IMR-90 (cell line): Measurements from ENCODE around the gene WDR53. TPM values are rescaled to one million over a fixed set of nuclear protein-coding genes. Genes with fewer than 3 reads are reported as not detected.

Experiments
- ATAC-seq: fragments of 200-7000 bp; cut with Tn5 transposase; 2 replicates; pipeline ENCODE4 v1.9.1; 2020; ENCODE audit warnings: low read depth, mild to moderate bottlenecking, moderate library complexity
- BruUV-seq: library from RNA; stranded (reverse); fragments of 400-500 nt; replicated peaks from 2 replicates; lab custom pipeline; 2021; lab: Mats Ljungman, UMichigan
- CTCF ChIA-PET: fragments of 300-600 bp; formaldehyde crosslinking; extraction: SDS; loops from one replicate; lab custom pipeline; 2021; ENCODE audit warnings: antibody characterized with exemption; lab: Yijun Ruan, JAX
- POLR2A ChIA-PET: fragments of 300-600 bp; sonication (Branson Sonifier 250); formaldehyde crosslinking; loops from one replicate; lab custom pipeline; 2022; ENCODE audit warnings: antibody characterized with exemption; ENCODE audit not compliant: unreplicated experiment; lab: Charles Lee
- DNase-seq: peaks from one replicate; pipeline ENCODE4 v3.0.0; 2013
- H2AFZ ChIP-seq: replicated peaks from 2 replicates; pipeline ENCODE3; 2013; ENCODE audit warnings: low read length, mild to moderate bottlenecking; ENCODE audit not compliant: poor library complexity
- H2AK5ac ChIP-seq: 2 replicates; pipeline ENCODE4 v1.6.1; 2013; ENCODE audit warnings: low read depth, low read length, inconsistent platforms
- H2AK9ac ChIP-seq: replicated peaks from 2 replicates; pipeline ENCODE3; 2013; ENCODE audit warnings: mild to moderate bottlenecking, low read depth, low read length, moderate library complexity; ENCODE audit not compliant: poor library complexity
- H2BK120ac ChIP-seq: 2 replicates; pipeline ENCODE4 v1.6.1; 2013; ENCODE audit warnings: low read depth, low read length, inconsistent platforms
- H2BK15ac ChIP-seq: 3 replicates; pipeline ENCODE4 v1.6.1; 2013; ENCODE audit warnings: low read depth, low read length, inconsistent platforms
- H2BK20ac ChIP-seq: 2 replicates; pipeline ENCODE4 v1.6.1; 2013; ENCODE audit warnings: low read depth, mild to moderate bottlenecking, inconsistent platforms, low read length, moderate library complexity
- H2BK5ac ChIP-seq: 2 replicates; pipeline ENCODE4 v1.6.1; 2013; ENCODE audit warnings: mild to moderate bottlenecking, low read depth, low read length, inconsistent platforms; ENCODE audit not compliant: poor library complexity, severe bottlenecking
- H3K14ac ChIP-seq: replicated peaks from 2 replicates; pipeline ENCODE4 v1.6.1; 2013; ENCODE audit warnings: low read depth, low read length, inconsistent platforms
- H3K18ac ChIP-seq: 2 replicates; pipeline ENCODE4 v1.6.1; 2013; ENCODE audit warnings: low read depth, low read length, control low read depth
- H3K23ac ChIP-seq: 2 replicates; pipeline ENCODE4 v1.6.1; 2013; ENCODE audit warnings: low read depth, low read length, inconsistent platforms
- H3K27ac ChIP-seq: 2 replicates; pipeline ENCODE4 v1.5.1; 2013; ENCODE audit warnings: mild to moderate bottlenecking, control low read depth, low read length; ENCODE audit not compliant: insufficient read depth
- H3K27me3 ChIP-seq: 2 replicates; pipeline ENCODE4 v1.6.1; 2013; ENCODE audit warnings: low read length; ENCODE audit not compliant: control insufficient read depth, insufficient read depth
- H3K36me3 ChIP-seq: 2 replicates; pipeline ENCODE4 v1.6.1; 2013; ENCODE audit warnings: low read length, mixed read lengths; ENCODE audit not compliant: control insufficient read depth, insufficient read depth
- H3K4ac ChIP-seq: 2 replicates; pipeline ENCODE4 v1.6.1; 2013; ENCODE audit warnings: low read depth, low read length, inconsistent platforms
- H3K4me1 ChIP-seq: 2 replicates; pipeline ENCODE4 v1.6.1; 2013; ENCODE audit warnings: low read length, mixed read lengths; ENCODE audit not compliant: control insufficient read depth, insufficient read depth
- H3K4me2 ChIP-seq: 2 replicates; pipeline ENCODE4 v1.6.1; 2013; ENCODE audit warnings: low read depth, mild to moderate bottlenecking, control low read depth, low read length, moderate library complexity
- H3K4me3 ChIP-seq: 2 replicates; pipeline ENCODE4 v1.5.1; 2013; ENCODE audit warnings: low read depth, mild to moderate bottlenecking, control low read depth, low read length, moderate library complexity; ENCODE audit not compliant: insufficient read depth
- H3K56ac ChIP-seq: 2 replicates; pipeline ENCODE4 v1.6.1; 2013; ENCODE audit warnings: low read length, inconsistent platforms; ENCODE audit not compliant: insufficient read depth; ENCODE audit errors: extremely low read depth
- H3K79me1 ChIP-seq, 2 experiments: 2 replicates each; pipeline ENCODE4 v1.6.1; 2013; ENCODE audit warnings: low read length in 2 of 2, inconsistent platforms in 1 of 2, low read depth in 1 of 2
- H3K9ac ChIP-seq: 2 replicates; pipeline ENCODE4 v1.6.1; 2013; ENCODE audit warnings: low read depth, low read length, control low read depth
- H3K9me1 ChIP-seq: 2 replicates; pipeline ENCODE4 v1.6.1; 2013; ENCODE audit warnings: low read length, inconsistent platforms; ENCODE audit not compliant: insufficient read depth
- H3K9me3 ChIP-seq: 2 replicates; pipeline ENCODE4 v1.6.1; 2013; ENCODE audit warnings: low read length; ENCODE audit not compliant: control insufficient read depth, insufficient read depth
- H4K20me1 ChIP-seq: 2 replicates; pipeline ENCODE4 v1.6.1; 2013; ENCODE audit warnings: low read length, inconsistent platforms; ENCODE audit not compliant: insufficient read depth
- H4K5ac ChIP-seq: 2 replicates; pipeline ENCODE4 v1.6.1; 2013; ENCODE audit warnings: mild to moderate bottlenecking, low read depth, low read length, control low read depth
- H4K8ac ChIP-seq, 2 experiments: 2 replicates each; pipeline ENCODE4 v1.6.1; 2013; ENCODE audit warnings: low read depth in 2 of 2, low read length in 2 of 2, control low read depth in 1 of 2, inconsistent platforms in 1 of 2
- H4K91ac ChIP-seq: 2 replicates; pipeline ENCODE4 v1.6.1; 2013; ENCODE audit warnings: low read depth, low read length, inconsistent platforms; ENCODE audit not compliant: insufficient read depth
- BHLHE40 ChIP-seq: fragments of 150-350 bp; IDR thresholded peaks from 2 replicates; pipeline ENCODE4 v1.6.1; 2016; ENCODE audit warnings: mild to moderate bottlenecking, low read depth, low read length
- CEBPB ChIP-seq: IDR thresholded peaks from 2 replicates; pipeline ENCODE4 v1.6.1; 2012; ENCODE audit warnings: low read depth, low read length, improper control_type of control experiment
- CHD1 ChIP-seq: IDR thresholded peaks from 2 replicates; pipeline ENCODE4 v1.6.1; 2012; ENCODE audit warnings: low read depth, low read length, improper control_type of control experiment
- FOS ChIP-seq: fragments of 150-350 bp; IDR thresholded peaks from 2 replicates; pipeline ENCODE4 v1.6.1; 2016; ENCODE audit warnings: low read depth, low read length
- MAFK ChIP-seq: IDR thresholded peaks from 2 replicates; pipeline ENCODE4 v1.6.1; 2012; ENCODE audit warnings: low read depth, low read length, improper control_type of control experiment
- MAZ ChIP-seq: IDR thresholded peaks from 2 replicates; pipeline ENCODE4 v1.6.1; 2012; ENCODE audit warnings: low read depth, mild to moderate bottlenecking, low read length, improper control_type of control experiment, moderate library complexity, borderline replicate concordance
- MXI1 ChIP-seq: IDR thresholded peaks from 2 replicates; pipeline ENCODE4 v1.6.1; 2012; ENCODE audit warnings: low read depth, mild to moderate bottlenecking, low read length, moderate library complexity, borderline replicate concordance
- NFE2L2 ChIP-seq: fragments of 150-350 bp; IDR thresholded peaks from 2 replicates; pipeline ENCODE4 v1.6.1; 2016; ENCODE audit warnings: low read depth, mild to moderate bottlenecking, low read length
- POLR2A ChIP-seq: IDR thresholded peaks from 2 replicates; pipeline ENCODE4 v1.6.1; 2012; ENCODE audit warnings: mild to moderate bottlenecking, low read depth, low read length
- RAD21 ChIP-seq: IDR thresholded peaks from 2 replicates; pipeline ENCODE4 v1.6.1; 2012; ENCODE audit warnings: low read length, improper control_type of control experiment
- RCOR1 ChIP-seq: IDR thresholded peaks from 2 replicates; pipeline ENCODE4 v1.6.1; 2012; ENCODE audit warnings: mild to moderate bottlenecking, low read length, improper control_type of control experiment; ENCODE audit not compliant: insufficient replicate concordance
- RFX5 ChIP-seq: IDR thresholded peaks from 2 replicates; pipeline ENCODE4 v1.8.0; 2012; ENCODE audit warnings: low read depth, mild to moderate bottlenecking, low read length, moderate library complexity
- SMC3 ChIP-seq: fragments of 150-350 bp; IDR thresholded peaks from 2 replicates; pipeline ENCODE4 v1.6.1; 2016; ENCODE audit warnings: low read depth, mild to moderate bottlenecking, antibody characterized with exemption, low read length, moderate library complexity
- WGBS, 2 experiments: methylation state at CpG; one replicate each; pipeline versions ENCODE4 v1.1.5 to v1.1.7; 2013; ENCODE audit warnings: missing lambda C conversion rate in 2 of 2; ENCODE audit not compliant: insufficient read length in 1 of 2; ENCODE audit errors: extremely low coverage in 2 of 2; 5-methylcytosine and 5-hydroxymethylcytosine counted together
- dilution Hi-C: fragments of 300-500 bp; cut with HindIII; formaldehyde crosslinking; loops from one replicate; pipeline ENCODE4 v1.14.3; 2018; ENCODE audit warnings: low sequenced_read_pairs; ENCODE audit not compliant: unreplicated experiment
- in situ Hi-C: fragments of 300-500 bp; cut with MboI; formaldehyde crosslinking; loops from 3 replicates; pipeline ENCODE4 v1.14.3; 2019; ENCODE audit warnings: low sequenced_read_pairs, inconsistent platforms, mixed read lengths
- intact Hi-C: fragments of 100-400 bp; cut with micrococcal nuclease; formaldehyde crosslinking; loops from 2 replicates; pipeline ENCODE4 v1.10.0; 2022
- polyA plus RNA-seq, 3 experiments: library from polyadenylated mRNA; depleted of rRNA; stranded (reverse); fragments of >200 nt; gene quantifications; 2 replicates each; pipeline ENCODE4 v1.2.3, GENCODE V29; 2012; ENCODE audit warnings: low replicate concordance in 1 of 3
- total RNA-seq: library from RNA; depleted of rRNA; stranded (reverse); fragments of >200 nt; gene quantifications from 2 replicates; pipeline ENCODE4 v1.2.3, GENCODE V29; 2012
- TF ChIP-seq, protein P1 (sequence below): fragments of 150-350 bp; IDR thresholded peaks from 2 replicates; pipeline ENCODE4 v1.6.1; 2017; ENCODE audit warnings: mild to moderate bottlenecking, antibody characterized with exemption, low read length, low read depth
- TF ChIP-seq, protein P2 (sequence below): conservative IDR thresholded peaks from 2 replicates; pipeline ENCODE4 v1.5.1; 2012; ENCODE audit warnings: mild to moderate bottlenecking, low read depth, low read length, improper control_type of control experiment

Gene WDR53
- total and polyA plus RNA-seq, 2 of the 4 experiments (the other 2 are of a cell fraction): 5.7 to 5.9 TPM

GRCh38 chr3:196531418-196531817 is 36.9 kb downstream of the WDR53 start:
- in situ Hi-C loops: no loop called here
- H3K4ac ChIP-seq: no peak overlapping the region
- intact Hi-C loops: no loop called here
- no peak overlapping the region for H3K9ac ChIP-seq
- no peaks in the 10 kb centered on the region for H4K20me1 ChIP-seq
- no peak overlapping the region for H3K4me2 ChIP-seq
- H3K79me1 ChIP-seq: no peaks in the 10 kb centered on the region
- DNase-seq: no peak
- H4K91ac ChIP-seq: no peak overlapping the region
- H3K18ac ChIP-seq: no peak overlapping the region
- no peak overlapping the region for H4K8ac ChIP-seq
- H2BK120ac ChIP-seq: no peak overlapping the region
- H2AFZ ChIP-seq: no peak overlapping the region
- ChIA-PET CTCF (no interaction called here), POLR2A (no interaction called here)
- no TSS peak for BruUV-seq
- H3K23ac ChIP-seq: no peak overlapping the region
- no peak overlapping the region for H3K14ac ChIP-seq
- no peak overlapping the region for H2AK9ac ChIP-seq
- H3K36me3 ChIP-seq: no peaks in the 10 kb centered on the region
- no peak overlapping the region for H3K4me3 ChIP-seq
- no peak overlapping the region for H2BK20ac ChIP-seq
- WGBS, 2 experiments: no CpG with 5 or more reads among the region's 4 CpGs
- H2BK15ac ChIP-seq: no peak overlapping the region
- H3K4me1 ChIP-seq: 0 out of 2 replicates have a peak, but pooled peaks cover 2% of the 10 kb centered on the region
- no peak overlapping the region for H2AK5ac ChIP-seq
- H3K9me1 ChIP-seq: peaks cover 6% of the 10 kb centered on the region; the same call in 1 of the 2 replicates
- no peak overlapping the region for H2BK5ac ChIP-seq
- peaks cover 4% of the 10 kb centered on the region; the same call in 1 of the 2 replicates for H3K9me3 ChIP-seq
- dilution Hi-C loops: no loop called here
- no peak overlapping the region for H4K5ac ChIP-seq
- no peaks in the 10 kb centered on the region; the same call in 1 of the 2 replicates for H3K27me3 ChIP-seq
- TF ChIP-seq SMC3: no peak
- TF ChIP-seq, protein P1, sequence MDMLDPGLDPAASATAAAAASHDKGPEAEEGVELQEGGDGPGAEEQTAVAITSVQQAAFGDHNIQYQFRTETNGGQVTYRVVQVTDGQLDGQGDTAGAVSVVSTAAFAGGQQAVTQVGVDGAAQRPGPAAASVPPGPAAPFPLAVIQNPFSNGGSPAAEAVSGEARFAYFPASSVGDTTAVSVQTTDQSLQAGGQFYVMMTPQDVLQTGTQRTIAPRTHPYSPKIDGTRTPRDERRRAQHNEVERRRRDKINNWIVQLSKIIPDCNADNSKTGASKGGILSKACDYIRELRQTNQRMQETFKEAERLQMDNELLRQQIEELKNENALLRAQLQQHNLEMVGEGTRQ: no peak
- no peak for TF ChIP-seq MAFK
- no peak for TF ChIP-seq RFX5
- no peak for TF ChIP-seq CEBPB
- no peak for TF ChIP-seq FOS
- TF ChIP-seq CHD1: no peak
- TF ChIP-seq, protein P2, sequence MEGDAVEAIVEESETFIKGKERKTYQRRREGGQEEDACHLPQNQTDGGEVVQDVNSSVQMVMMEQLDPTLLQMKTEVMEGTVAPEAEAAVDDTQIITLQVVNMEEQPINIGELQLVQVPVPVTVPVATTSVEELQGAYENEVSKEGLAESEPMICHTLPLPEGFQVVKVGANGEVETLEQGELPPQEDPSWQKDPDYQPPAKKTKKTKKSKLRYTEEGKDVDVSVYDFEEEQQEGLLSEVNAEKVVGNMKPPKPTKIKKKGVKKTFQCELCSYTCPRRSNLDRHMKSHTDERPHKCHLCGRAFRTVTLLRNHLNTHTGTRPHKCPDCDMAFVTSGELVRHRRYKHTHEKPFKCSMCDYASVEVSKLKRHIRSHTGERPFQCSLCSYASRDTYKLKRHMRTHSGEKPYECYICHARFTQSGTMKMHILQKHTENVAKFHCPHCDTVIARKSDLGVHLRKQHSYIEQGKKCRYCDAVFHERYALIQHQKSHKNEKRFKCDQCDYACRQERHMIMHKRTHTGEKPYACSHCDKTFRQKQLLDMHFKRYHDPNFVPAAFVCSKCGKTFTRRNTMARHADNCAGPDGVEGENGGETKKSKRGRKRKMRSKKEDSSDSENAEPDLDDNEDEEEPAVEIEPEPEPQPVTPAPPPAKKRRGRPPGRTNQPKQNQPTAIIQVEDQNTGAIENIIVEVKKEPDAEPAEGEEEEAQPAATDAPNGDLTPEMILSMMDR: no peak
- TF ChIP-seq MAZ: no peak
- no peak for TF ChIP-seq BHLHE40
- no peak for TF ChIP-seq MXI1
- TF ChIP-seq RAD21: no peak
- TF ChIP-seq RCOR1: no peak
- TF ChIP-seq POLR2A: no peak
- no peak for TF ChIP-seq NFE2L2
- ATAC-seq: no peak
- H3K56ac ChIP-seq: no peak overlapping the region
- no peak overlapping the region for H3K27ac ChIP-seq
